AG04449 (cell line): ENCODE measurements around the gene PTPRO.

ENCODE experiments used
- CTCF ChIA-PET: fragments of 350-600 bp; formaldehyde crosslinking; extraction: SDS; loops from one replicate; lab custom pipeline; 2021; ENCODE audit warnings: antibody characterized with exemption; lab: Yijun Ruan, JAX
- POLR2A ChIA-PET: fragments of 400-600, 350-600 bp; formaldehyde crosslinking; extraction: SDS; loops from one replicate; lab custom pipeline; 2020; ENCODE audit warnings: antibody characterized with exemption, inconsistent platforms; lab: Yijun Ruan, JAX
- DNase-seq: peaks from one replicate; pipeline ENCODE4 v3.0.0-alpha.2; 2010; ENCODE audit warnings: low read depth, low spot score
- H3K4me3 ChIP-seq: 2 replicates; pipeline ENCODE4 v1.5.1; 2011; ENCODE audit warnings: low read depth, mild to moderate bottlenecking, control low read depth, low read length
- TF ChIP-seq, protein P1 (sequence below): IDR thresholded peaks from one replicate; pipeline ENCODE4 v1.5.1; 2011; ENCODE audit warnings: mild to moderate bottlenecking, moderate library complexity, low read length, control low read depth, inconsistent platforms; ENCODE audit not compliant: insufficient read depth; ENCODE audit errors: missing control alignments

The PTPRO gene

DNA sequence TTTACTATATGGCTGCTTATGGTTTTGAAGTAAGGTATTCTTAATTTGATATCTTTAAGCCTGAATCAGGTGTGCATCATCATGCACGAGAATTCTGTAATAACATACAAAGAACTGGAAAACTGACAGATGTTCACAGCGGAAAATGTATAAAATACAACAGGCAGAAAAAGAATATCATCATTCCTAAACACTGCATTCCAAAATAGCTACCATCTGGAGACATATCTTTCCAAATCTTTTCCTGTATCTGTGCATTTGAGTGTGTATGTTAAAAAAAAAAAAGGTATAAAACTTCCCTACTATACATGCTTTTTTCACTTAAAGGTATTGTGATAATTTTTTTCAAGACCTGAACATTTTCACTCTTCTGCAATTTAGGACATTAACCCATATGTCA, 13.7 kb downstream of the PTPRO start:
- no peak for DNase-seq
- POLR2A ChIA-PET: no interaction called here
- no peak overlapping the region for H3K4me3 ChIP-seq
- CTCF ChIA-PET: no interaction called here
- TF ChIP-seq, protein P1, sequence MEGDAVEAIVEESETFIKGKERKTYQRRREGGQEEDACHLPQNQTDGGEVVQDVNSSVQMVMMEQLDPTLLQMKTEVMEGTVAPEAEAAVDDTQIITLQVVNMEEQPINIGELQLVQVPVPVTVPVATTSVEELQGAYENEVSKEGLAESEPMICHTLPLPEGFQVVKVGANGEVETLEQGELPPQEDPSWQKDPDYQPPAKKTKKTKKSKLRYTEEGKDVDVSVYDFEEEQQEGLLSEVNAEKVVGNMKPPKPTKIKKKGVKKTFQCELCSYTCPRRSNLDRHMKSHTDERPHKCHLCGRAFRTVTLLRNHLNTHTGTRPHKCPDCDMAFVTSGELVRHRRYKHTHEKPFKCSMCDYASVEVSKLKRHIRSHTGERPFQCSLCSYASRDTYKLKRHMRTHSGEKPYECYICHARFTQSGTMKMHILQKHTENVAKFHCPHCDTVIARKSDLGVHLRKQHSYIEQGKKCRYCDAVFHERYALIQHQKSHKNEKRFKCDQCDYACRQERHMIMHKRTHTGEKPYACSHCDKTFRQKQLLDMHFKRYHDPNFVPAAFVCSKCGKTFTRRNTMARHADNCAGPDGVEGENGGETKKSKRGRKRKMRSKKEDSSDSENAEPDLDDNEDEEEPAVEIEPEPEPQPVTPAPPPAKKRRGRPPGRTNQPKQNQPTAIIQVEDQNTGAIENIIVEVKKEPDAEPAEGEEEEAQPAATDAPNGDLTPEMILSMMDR: no peak

DNA sequence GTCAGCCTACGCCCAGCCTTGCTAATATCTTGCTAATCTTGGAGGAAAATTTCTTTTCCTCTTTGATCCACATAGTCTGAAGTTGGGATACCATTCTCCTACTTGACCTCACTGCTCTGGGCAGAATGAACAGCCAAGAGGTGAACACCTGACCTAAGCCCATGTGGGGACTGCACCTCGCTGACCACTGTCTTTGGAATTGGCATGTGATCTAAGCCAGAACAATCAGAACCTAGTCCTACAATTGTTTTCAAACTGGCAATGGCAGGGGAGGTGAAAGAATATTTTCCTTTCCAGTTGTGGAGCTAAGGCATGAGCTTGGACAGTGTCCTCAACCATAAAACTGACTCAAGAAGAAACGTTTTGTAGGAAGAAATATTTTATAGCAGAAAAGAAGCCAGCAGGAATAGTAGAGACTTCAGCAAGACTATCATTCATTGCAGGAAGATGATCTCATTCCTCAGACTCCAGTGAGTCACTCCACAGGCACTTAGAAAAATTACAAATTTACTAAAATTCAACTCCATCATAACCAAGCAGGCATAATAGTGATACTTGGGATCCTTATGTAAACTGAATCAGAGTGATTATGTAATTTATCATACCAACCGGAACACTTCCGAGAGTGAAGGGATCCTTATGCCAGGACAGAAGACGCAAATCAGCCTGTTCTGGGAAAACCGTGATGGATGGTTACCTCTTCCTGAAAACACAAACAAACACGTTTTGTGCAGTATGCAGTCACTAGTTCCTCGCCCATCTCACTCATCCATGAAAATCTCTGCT, 14.7 kb downstream of the PTPRO start:
- DNase-seq: peak; percentile 29

DNA sequence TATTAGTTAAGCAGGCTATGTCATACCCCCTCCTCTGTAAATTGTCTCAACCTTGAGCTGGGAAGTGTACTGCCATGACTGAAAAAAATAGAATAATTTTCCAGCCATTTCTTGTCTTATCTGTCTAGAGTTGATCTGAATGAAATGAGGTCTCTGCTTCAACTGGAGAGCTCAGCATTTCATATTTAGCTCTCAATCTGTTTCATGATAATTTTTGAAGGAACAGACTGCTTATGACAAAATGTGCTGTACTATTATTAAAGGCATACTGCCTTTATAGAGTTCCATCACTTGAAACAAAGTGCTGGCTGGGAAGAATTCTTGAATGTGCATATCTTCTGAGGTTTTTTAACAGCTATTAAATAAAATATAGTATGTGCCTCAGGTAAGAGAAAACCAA, 19.1 kb downstream of the PTPRO start:
- no peak overlapping the region for H3K4me3 ChIP-seq
- POLR2A ChIA-PET: no interaction called here
- CTCF ChIA-PET: no interaction called here
- TF ChIP-seq, protein P1: no peak
- no peak for DNase-seq

More for the DNA sequence above, 14.7 kb downstream of the PTPRO start:
- POLR2A ChIA-PET: no interaction called here
- CTCF ChIA-PET: no interaction called here
- no peak overlapping the region for H3K4me3 ChIP-seq
- TF ChIP-seq, protein P1: no peak

DNA sequence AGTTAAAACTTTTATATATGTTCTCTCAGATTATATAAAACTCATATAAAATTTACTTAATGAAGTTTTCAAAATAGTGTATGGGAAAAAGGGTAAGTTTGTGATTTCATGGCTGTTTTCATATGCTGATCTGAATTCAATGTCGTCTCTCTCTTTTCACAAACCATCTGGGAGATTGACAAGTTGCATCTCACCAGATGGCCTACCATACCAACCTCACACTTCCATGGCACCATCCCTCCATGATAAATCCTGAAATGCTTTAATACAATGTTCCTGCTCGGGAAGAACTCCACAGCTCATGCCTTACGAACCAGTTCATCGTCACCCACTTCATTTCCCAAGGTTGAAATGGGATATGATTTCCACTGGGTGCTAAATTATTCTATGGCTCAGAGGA, 22.3 kb downstream of the PTPRO start:
- ChIA-PET POLR2A (no interaction called here), CTCF (no interaction called here)
- no peak overlapping the region for H3K4me3 ChIP-seq
- no peak for DNase-seq
- TF ChIP-seq, protein P1: no peak

DNA sequence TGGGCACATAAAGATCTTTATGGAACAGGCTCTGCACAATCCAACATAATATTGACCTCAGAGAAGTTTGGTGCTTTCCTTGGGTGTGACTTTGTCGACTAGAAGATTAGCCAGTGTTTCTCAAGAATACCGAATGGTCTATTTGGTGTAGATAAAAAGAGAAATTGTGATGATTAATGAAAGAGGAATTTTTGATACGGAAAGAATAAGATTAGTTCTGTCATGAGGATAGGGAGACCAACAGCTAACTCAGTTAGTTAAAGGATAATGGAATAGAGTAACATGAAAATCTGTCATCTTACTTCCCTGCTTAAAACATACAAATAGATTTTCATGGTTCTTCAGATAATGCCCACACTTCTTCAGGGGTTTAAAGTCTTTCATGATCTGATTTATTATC, 24.2 kb downstream of the PTPRO start:
- TF ChIP-seq, protein P1: no peak
- no peak for DNase-seq
- CTCF ChIA-PET: no interaction called here

DNA sequence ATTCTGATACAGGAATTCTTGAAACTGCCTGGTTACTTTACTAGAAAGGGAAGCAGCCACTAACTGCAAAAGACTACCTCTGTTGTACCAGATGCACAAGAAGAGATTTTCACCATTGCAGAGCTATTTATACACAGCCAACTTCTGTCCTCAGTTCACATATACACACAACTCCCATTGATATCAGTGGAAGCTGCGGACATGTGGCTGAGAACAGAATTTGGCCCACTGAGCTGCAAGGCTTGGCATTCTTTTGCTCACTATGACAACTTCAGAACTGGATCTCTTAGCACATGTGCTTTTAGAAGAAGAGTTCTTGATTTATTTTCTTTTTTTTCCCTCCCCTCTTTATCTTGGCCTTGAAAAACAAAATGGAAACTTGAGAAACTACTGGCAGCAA, 28.3 kb downstream of the PTPRO start:
- TF ChIP-seq, protein P1: no peak
- CTCF ChIA-PET: no interaction called here
- no peak overlapping the region for H3K4me3 ChIP-seq
- POLR2A ChIA-PET: no interaction called here
- no peak for DNase-seq

More for the DNA sequence above, 24.2 kb downstream of the PTPRO start:
- POLR2A ChIA-PET: no interaction called here
- no peak overlapping the region for H3K4me3 ChIP-seq
